ENCODE results near the gene CREB3. TPM values are rescaled to one million over a fixed set of nuclear protein-coding genes. Genes with fewer than 3 reads are reported as not detected.

CREB3 gene
- total RNA-seq, 1 donor from 2014 or later, result 48.1 TPM

DNA sequence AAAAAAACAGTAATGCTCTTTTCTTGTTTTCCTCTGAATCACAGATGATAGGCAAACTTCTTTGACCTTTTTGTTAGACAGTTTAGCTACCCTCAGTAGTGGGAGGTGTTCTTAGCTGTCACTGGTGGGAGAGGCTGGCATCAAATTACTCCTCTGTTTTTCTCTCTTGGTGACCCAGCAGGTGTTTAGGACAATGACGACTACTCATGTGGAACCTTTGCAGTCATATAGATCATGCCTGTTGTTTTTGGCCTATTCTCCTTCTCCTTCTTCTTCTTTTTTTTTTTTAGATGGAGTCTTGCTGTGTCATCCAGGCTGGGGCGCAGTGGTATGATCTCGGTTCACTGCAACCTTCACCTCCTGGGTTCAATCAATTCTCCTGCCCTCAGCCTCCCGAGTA, 43.6 kb downstream of the CREB3 start:
- no peak for DNase-seq (ENCODE audit: low spot score)

- no peak for DNase-seq (ENCODE audit: low spot score)
Measured at GRCh38 chr9:35778496-35778895, 46.0 kb downstream of the CREB3 start.

DNA sequence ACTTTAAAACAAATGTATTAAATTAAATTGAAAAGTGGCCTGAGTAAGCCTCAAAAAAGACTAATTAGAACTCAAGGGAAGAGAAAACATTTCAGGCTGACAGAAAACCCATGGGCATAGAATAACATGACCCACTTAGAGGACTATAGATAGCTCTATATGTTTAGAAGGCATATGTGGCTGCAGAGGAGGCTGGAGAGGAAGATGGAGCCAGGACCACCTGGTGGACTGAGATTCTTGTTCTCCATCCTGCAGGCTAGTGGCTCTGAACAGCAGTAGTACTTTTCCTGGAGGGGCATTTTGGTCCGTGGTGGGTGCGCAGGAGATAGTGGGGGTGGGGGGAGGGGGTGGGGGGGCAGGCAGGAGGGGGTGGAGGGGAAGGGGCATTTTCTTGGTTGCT, 48.6 kb downstream of the CREB3 start:
- no peak for DNase-seq (ENCODE audit: low spot score)

- no peak for DNase-seq (ENCODE audit: low spot score)
Measured at GRCh38 chr9:35783418-35783817, 51.0 kb downstream of the CREB3 start.

Other genes with a start within 250 kb of the CREB3 start
- gene RUSC2, start 242.6 kb upstream of the CREB3 start, total RNA-seq, result 35.2 TPM
- 56.9 TPM for gene TESK1, start 127.4 kb upstream of the CREB3 start, total RNA-seq
- 2.4 TPM for gene CD72, start 114.3 kb upstream of the CREB3 start, total RNA-seq
- gene SIT1, start 81.7 kb upstream of the CREB3 start, total RNA-seq, result 2.7 TPM
- gene RMRP, start 74.6 kb upstream of the CREB3 start, total RNA-seq, result 17,824 TPM
- 59.2 TPM for gene CCDC107, start 74.4 kb upstream of the CREB3 start, total RNA-seq
- 6.4 TPM for gene ARHGEF39, start 67.5 kb upstream of the CREB3 start, total RNA-seq
- 777 TPM for gene CA9, start 58.7 kb upstream of the CREB3 start, total RNA-seq
- 1,716 TPM for gene TPM2, start 42.7 kb upstream of the CREB3 start, total RNA-seq
- gene TLN1, start 471 bp upstream of the CREB3 start, total RNA-seq, result 482 TPM
- gene GBA2, start 16.6 kb downstream of the CREB3 start, total RNA-seq, result 161 TPM
- 36.6 TPM for gene RGP1, start 16.6 kb downstream of the CREB3 start, total RNA-seq
- 1.1 TPM for gene MSMP, start 21.6 kb downstream of the CREB3 start, total RNA-seq
- 22.0 TPM for gene NPR2, start 58.9 kb downstream of the CREB3 start, total RNA-seq
- gene SPAG8, start 79.6 kb downstream of the CREB3 start, total RNA-seq, result 4.6 TPM
- 30.7 TPM for gene HINT2, start 82.4 kb downstream of the CREB3 start, total RNA-seq
- not detected for gene FAM221B, start 96.1 kb downstream of the CREB3 start, total RNA-seq
- 36.2 TPM for gene TMEM8B, start 96.6 kb downstream of the CREB3 start, total RNA-seq
- not detected for gene OR13J1, start 137.7 kb downstream of the CREB3 start, total RNA-seq
- gene HRCT1, start 173.5 kb downstream of the CREB3 start, total RNA-seq, result 2.0 TPM
- 0.83 TPM for gene SPAAR, start 176.8 kb downstream of the CREB3 start, total RNA-seq
- not detected for gene OR2S2, start 225.5 kb downstream of the CREB3 start, total RNA-seq

All from mucosa of gallbladder (tissue), 1 donor.